HT1080 (cell line): ENCODE results near the gene BTG3. TPM values are rescaled to one million over a fixed set of nuclear protein-coding genes. Genes with fewer than 3 reads are reported as not detected.
A peak's percentile ranks its signal among the peaks of the same experiment; 100 is the strongest.

Experiments used
- DNase-seq: peaks from one replicate; pipeline ENCODE4 v3.0.0-alpha.2; 2015; ENCODE audit warnings: low read depth
- polyA plus RNA-seq, 2 experiments: library from polyadenylated mRNA; depleted of rRNA; stranded (reverse); fragments of >200 nt; gene quantifications; 2 replicates each; pipeline ENCODE4 v1.2.3, GENCODE V29; 2015
- total RNA-seq: library from RNA; depleted of rRNA; stranded (reverse); fragments of >200 nt; shearing (Covaris generic); gene quantifications from 2 replicates; pipeline ENCODE4 v1.2.3, GENCODE V29; 2014; rRNA removed

The BTG3 gene
- total RNA-seq: 30.0 and 32.3 TPM in 2 replicates
- polyA plus RNA-seq (2015; cell fraction: cytosol; rRNA removed): 77.0 and 84.4 TPM in 2 replicates
- 68.5 and 89.0 TPM in 2 replicates for polyA plus RNA-seq (2015; cell fraction: nucleus; rRNA removed)

DNA sequence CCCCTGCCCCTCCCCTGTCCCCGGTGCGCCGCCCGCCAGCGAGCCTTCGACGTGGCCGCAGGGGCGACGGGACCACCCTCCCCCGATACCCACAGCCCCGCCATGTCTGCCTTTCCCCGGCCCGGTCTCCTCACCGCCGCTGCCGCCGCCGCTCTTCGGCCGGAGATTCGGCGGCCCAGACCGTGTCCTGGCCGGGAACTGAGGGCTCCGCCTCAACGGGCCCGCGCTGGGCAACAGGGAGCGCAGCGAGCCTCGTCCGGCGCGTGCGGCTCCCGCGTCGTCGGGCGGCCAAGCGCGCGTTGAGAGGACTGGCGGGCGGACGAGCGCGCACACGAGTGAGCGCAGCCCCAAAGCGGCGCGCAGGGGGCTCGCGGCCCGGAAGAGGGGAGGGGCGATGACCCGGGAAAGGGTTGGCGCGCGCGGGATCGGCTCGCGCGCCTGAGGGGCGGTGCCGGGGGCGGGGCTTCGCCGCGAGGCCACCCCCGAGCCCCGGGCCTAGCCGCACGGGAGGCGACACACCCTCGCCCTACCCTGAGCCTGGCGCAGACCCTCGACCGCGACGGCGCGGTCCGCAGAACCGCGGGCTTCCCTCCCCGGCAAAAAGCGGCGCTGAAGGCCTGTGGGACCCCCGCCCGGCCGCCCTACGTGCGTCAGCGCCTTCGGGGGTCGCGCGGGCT lies at the start of gene BTG3:
Gene BTG3, minus strand, starts transcription at position 337 of the 677 bp plus-strand sequence. CDS start 3,757 bp downstream, outside the sequence.
- peak; percentile 66 for DNase-seq

DNA sequence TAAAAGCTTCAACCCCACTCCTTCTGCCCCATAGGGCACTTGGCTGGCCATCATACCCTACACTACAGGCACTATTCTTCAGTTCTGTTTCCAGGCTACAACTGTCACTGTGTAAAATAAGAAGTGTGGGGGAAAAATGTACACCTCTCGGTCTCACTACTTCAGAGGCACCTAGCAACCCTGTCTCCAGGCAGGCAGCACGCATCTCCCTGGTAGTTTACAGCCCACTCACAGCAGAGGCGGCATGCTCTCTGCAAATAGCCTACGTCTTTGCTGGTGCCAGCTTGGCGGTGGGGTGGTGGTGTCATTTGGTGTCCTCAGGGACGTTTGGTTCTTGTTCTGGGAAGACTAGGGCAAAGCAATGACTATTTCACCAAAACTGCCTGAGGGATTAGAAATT lies 48.2 kb upstream of the BTG3 start:
- no peak for DNase-seq

GRCh38 chr21:17660452-17660851 lies 47.8 kb upstream of the BTG3 start:
- no peak for DNase-seq

GRCh38 chr21:17658931-17659330 lies 46.2 kb upstream of the BTG3 start:
- no peak for DNase-seq

DNA sequence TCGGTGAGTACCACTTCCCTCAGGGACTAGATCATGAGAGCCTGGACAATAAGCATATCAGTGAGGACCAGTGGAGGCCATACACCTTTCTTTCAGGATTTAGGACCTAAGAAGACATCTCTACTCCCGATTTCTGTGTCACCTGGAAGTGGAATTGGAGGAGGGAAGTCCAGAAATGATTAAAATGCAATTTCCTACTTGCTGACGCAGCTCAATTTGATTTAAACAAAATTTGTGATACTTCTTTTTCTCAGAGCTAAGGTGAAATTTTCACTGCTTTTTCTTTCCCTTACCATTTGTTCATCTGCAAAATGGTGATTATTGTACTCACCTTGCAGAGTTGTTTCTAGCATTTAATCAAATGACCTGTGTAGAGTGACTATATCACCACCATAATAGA lies 38.8 kb upstream of the BTG3 start:
- no peak for DNase-seq

- no peak for DNase-seq
These were observed 37.6 kb upstream of the BTG3 start for GRCh38 chr21:17650292-17650691.

DNA sequence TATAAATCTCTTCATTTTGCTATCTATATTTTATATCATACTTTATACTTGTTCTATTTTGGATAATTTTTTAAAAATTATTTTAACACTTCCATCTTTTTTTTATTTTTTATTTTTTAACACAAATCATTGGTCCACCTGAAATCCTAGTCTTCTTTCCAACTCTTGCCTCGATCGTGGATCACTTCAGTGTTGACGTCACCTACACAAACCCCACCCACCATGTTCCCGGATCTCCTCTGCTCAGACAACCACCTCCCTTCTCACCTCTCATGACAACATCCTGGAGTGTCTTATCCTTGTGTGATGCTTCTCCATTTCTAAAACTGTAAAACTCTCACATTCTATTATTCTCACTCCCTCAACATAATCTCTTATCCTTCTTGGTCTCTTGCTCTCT lies 34.1 kb upstream of the BTG3 start:
- DNase-seq: no peak

DNA sequence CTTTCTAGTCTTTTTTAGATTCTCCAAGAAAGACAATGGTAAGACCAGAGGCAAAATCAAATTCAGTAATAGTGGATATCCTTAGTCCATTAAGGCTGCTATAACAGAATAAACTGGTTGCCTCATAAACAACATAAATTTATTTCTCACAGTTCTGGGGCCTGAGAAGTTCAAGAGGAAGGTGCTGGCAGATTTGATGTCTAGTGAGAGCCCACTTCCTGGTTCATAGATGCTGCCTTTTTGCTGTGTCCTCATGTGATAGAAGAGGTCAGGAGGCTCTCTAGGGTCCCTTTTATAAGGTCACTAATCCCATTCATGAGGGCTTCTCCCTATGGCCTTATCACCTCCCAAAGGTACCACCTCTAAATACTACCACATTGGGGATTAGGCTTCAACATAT lies 31.5 kb upstream of the BTG3 start:
- DNase-seq: no peak

- DNase-seq: no peak
These were observed 28.1 kb upstream of the BTG3 start for GRCh38 chr21:17640821-17641220.

GRCh38 chr21:17636711-17637110 lies 24.0 kb upstream of the BTG3 start:
- DNase-seq: peak; percentile 17

GRCh38 chr21:17631195-17631594 lies 18.5 kb upstream of the BTG3 start:
- DNase-seq: no peak

DNA sequence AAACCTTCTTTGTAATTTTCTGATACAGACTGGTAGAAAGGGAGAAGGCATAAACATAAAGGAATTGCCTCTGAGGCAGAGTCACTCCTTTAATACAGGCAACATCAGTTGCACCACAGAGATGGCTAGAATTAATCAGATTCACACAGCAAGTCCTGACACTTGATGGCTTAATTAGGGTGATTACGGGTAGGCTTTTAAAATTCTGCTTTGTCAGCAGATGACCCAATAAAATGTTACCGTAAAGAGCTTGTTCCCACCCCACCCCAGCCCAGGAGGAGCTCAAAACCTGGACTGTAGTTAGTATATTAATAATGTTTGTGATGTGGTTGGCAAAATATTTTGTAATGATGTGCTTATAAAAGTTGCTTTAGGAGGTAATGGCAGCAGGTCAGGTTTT lies 9.3 kb upstream of the BTG3 start:
- DNase-seq: no peak

GRCh38 chr21:17616831-17617230 lies 4.1 kb upstream of the BTG3 start:
- no peak for DNase-seq

- DNase-seq: peak; percentile 2
These were observed 558 bp upstream of the BTG3 start for GRCh38 chr21:17613242-17613676.

GRCh38 chr21:17612023-17612564 lies 607 bp downstream of the BTG3 start:
- no peak for DNase-seq

- peak; percentile 79 for DNase-seq
These were observed 1.2 kb downstream of the BTG3 start for GRCh38 chr21:17611414-17612022.

- no peak for DNase-seq
These were observed 1.8 kb downstream of the BTG3 start for GRCh38 chr21:17610911-17611310.

DNA sequence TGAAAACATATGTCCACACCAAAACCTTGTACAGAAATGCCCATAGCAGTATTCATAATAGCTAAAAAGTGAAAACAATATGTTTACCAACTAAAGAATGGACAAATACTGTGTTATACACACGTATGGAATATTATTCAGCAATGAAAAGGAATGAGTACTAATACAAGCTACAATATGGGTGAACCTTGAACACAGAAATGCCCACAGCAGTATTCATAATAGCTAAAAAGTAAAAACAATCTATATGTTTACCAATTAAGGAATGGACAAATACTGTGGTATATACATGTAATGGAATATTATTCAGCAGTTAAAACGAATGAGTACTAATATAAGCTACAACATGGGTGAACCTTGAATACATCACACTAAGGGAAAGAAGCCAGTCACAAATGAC lies 3.0 kb downstream of the BTG3 start:
- no peak for DNase-seq

DNA sequence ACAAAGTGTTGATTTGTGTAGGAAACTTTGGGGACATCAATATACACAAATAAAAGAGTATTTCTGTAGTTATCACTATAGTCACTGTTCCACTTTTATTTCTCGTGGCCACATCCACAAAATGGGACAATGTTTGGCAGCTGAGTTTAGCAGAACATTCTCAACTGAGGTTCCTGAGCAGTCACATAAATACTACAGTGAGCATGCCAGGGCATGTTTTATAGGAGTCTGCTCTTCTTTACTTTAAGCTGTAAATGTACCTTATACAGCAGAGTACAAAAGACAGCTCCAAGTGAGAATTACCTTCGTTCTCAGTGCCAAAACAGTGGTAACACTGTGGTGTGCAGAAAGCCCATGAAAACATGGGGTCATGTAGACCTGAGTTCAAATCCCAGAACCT lies 5.0 kb downstream of the BTG3 start:
- no peak for DNase-seq

- peak; percentile 39 for DNase-seq
These were observed 9.8 kb downstream of the BTG3 start for GRCh38 chr21:17602874-17603273.

GRCh38 chr21:17598437-17598836 lies 14.3 kb downstream of the BTG3 start:
- DNase-seq: no peak

GRCh38 chr21:17597680-17598079 lies 15.0 kb downstream of the BTG3 start:
- DNase-seq: no peak

DNA sequence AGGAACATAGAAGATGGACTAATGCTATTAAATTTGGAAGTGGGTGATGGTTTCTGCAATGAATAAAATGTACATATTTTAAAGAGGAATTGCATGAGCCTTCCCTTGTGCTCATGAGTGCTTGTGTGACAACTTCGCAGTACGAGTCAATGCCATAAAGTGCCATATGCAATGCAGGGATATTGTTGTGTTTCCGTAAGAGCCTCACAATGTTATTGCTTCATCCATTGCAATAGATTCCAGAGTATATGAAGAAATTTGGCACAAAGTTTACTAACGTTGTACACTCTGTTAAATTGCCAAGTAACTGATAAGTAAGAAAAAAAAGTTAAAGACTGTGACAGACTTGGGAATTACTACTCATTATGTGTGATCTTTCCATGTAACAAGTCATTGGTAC lies 22.3 kb downstream of the BTG3 start:
- DNase-seq: no peak
